ENCODE results near the gene BACH2.
"Not testable (repeated sequence)": the region's sequence is repeated elsewhere in the genome, so short reads cannot be mapped to it uniquely, and the experiment has no call there.

Gene BACH2

GRCh38 chr6:90169374-90169773 is 127.3 kb downstream of the BACH2 start:
- H3K27ac ChIP-seq: no peak overlapping the region
- no peak for TF ChIP-seq CTCF (conservative IDR thresholded peaks at IDR 0.05)

DNA sequence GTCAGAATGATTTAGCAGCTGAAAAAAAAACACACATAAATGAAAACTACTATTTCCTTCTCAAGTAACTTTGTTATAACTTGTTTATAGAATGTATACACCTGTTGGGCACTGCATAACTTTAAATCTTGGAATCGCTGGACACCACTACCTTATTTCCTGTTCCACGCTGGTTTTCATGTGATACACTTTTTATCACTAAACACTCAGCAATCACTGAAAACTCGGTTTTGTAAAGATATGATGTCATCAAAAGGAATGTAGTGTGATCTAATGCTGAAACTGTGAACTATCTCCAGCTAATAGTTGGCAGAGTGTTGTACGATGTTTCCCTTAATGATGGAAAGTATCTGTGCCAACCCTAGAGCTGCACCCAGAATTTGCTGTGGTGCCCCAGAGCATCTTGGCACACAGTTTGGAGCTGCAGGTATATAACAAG is 127.9 kb downstream of the BACH2 start:
- H3K27ac ChIP-seq: no peak overlapping the region
- no peak for TF ChIP-seq CTCF (conservative IDR thresholded peaks at IDR 0.05)

- no peak overlapping the region; the same call in 1 of the 2 replicates for H3K27ac ChIP-seq
- TF ChIP-seq CTCF (conservative IDR thresholded peaks at IDR 0.05): no peak
Measured at GRCh38 chr6:90167514-90168379, 128.9 kb downstream of the BACH2 start.

DNA sequence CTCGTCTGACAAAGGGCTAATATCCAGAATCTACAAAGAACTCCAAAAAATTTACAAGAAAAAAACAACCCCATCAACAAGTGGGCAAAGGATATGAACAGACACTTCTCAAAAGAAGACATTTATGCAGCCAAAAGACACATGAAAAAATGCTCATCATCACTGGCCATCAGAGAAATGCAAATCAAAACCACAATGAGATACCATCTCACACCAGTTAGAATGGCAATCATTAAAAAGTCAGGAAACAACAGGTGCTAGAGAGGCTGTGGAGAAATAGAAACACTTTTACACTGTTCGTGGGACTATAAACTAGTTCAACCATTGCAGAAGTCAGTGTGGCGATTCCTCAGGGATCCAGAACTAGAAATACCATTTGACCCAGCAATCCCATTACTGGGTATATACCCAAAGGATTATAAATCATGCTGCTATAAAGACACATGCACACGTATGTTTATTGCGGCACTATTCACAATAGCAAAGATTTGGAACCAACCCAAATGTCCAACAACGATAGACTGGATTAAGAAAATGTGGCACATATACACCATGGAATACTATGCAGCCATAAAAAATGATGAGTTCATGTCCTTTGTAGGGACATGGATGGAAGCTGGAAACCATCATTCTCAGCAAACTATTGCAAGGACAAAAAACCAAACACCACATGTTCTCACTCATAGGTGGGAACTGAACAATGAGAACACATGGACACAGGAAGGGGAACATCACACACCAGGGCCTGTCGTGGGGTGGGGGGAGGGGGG is 130.3 kb downstream of the BACH2 start:
- H3K27ac ChIP-seq: not testable (repeated sequence)

- no peak overlapping the region for H3K27ac ChIP-seq
- TF ChIP-seq CTCF (conservative IDR thresholded peaks at IDR 0.05): no peak
Measured at GRCh38 chr6:90162648-90163387, 133.8 kb downstream of the BACH2 start.

DNA sequence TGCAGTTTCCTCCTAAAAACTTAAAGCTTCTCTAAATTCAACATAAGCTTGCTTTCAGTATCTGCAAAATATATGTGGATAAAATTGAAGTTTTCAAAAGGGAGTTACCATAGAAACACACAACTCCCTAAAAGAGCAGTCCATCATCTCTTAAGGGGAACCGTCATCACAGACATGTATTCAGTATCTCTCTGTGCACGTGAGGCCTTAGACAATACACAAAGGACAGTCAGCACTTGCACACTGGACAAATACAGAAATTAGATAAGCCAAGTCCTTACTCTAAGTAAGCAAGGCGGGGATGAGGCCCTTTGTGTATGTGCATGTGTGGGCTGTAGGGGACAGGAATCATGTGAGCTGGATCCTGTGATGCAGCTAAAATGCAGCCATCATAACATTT is 136.6 kb downstream of the BACH2 start:
- H3K27ac ChIP-seq: no peak overlapping the region
- no peak for TF ChIP-seq CTCF (conservative IDR thresholded peaks at IDR 0.05)

DNA sequence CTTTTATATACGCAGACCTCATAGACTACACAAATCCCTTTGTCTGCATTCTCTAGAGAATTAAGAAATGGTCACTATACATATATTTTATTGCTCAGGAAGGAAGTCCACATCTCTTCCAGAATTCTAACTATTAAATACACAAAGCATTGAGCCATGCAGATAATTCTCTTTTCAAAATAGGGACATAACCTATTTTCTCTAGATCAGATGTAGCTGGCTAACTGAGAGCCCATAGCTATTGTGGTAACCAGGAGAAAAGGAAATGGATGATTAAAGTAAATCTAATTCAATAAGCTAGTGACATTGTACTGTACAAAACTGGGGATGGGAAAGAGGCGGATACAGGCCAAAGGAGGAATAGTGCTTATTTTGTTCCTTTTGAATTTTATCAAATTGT is 137.2 kb downstream of the BACH2 start:
- no peak for TF ChIP-seq CTCF (conservative IDR thresholded peaks at IDR 0.05)
- H3K27ac ChIP-seq: no peak overlapping the region
